Activated T-helper 9 cell treated with anti-CD3 and anti-CD28 coated beads, Interleukin-2, amount 50 U/mL, for 16 hours (primary cell): ENCODE measurements around the gene DOCK4.

ENCODE experiments used
- DNase-seq: peaks from one replicate; pipeline ENCODE4 v3.0.0-alpha.2; 2020; ENCODE audit warnings: low read depth

DOCK4 gene

GRCh38 chr7:111846898-111847297, 359.3 kb downstream of the DOCK4 start:
- DNase-seq = no peak

GRCh38 chr7:111845853-111846252, 360.3 kb downstream of the DOCK4 start:
- DNase-seq = no peak

GRCh38 chr7:111844904-111845671, 361.1 kb downstream of the DOCK4 start:
- no peak for DNase-seq

GRCh38 chr7:111842491-111842890, 363.7 kb downstream of the DOCK4 start:
- no peak for DNase-seq

GRCh38 chr7:111841596-111842205, 364.5 kb downstream of the DOCK4 start:
- no peak for DNase-seq

GRCh38 chr7:111840528-111840927, 365.7 kb downstream of the DOCK4 start:
- DNase-seq = no peak

- DNase-seq = no peak
These were observed 366.9 kb downstream of the DOCK4 start for GRCh38 chr7:111839261-111839660.

- no peak for DNase-seq
These were observed 369.6 kb downstream of the DOCK4 start for GRCh38 chr7:111836592-111836991.

GRCh38 chr7:111835066-111835465, 371.1 kb downstream of the DOCK4 start:
- DNase-seq = no peak

GRCh38 chr7:111834367-111834766, 371.8 kb downstream of the DOCK4 start:
- no peak for DNase-seq

GRCh38 chr7:111833466-111833865, 372.7 kb downstream of the DOCK4 start:
- no peak for DNase-seq

- DNase-seq = no peak
These were observed 374.0 kb downstream of the DOCK4 start for GRCh38 chr7:111832174-111832573.

GRCh38 chr7:111829221-111829620, 377.0 kb downstream of the DOCK4 start:
- DNase-seq = no peak

- no peak for DNase-seq
These were observed 378.2 kb downstream of the DOCK4 start for GRCh38 chr7:111827863-111828504.

- DNase-seq = no peak
These were observed 381.2 kb downstream of the DOCK4 start for GRCh38 chr7:111825046-111825445.

- DNase-seq = no peak
These were observed 382.4 kb downstream of the DOCK4 start for GRCh38 chr7:111823826-111824225.

GRCh38 chr7:111821046-111821445, 385.2 kb downstream of the DOCK4 start:
- no peak for DNase-seq

GRCh38 chr7:111820621-111821020, 385.6 kb downstream of the DOCK4 start:
- no peak for DNase-seq

GRCh38 chr7:111820121-111820520, 386.1 kb downstream of the DOCK4 start:
- no peak for DNase-seq

GRCh38 chr7:111815354-111815753, 390.8 kb downstream of the DOCK4 start:
- DNase-seq = no peak

GRCh38 chr7:111813306-111813705, 392.9 kb downstream of the DOCK4 start:
- DNase-seq = no peak

- no peak for DNase-seq
These were observed 400.0 kb downstream of the DOCK4 start for GRCh38 chr7:111806232-111806631.

GRCh38 chr7:111803015-111803758, 403.0 kb downstream of the DOCK4 start:
- DNase-seq = no peak
